Measurements from ENCODE around the gene HS3ST4. TPM values are rescaled to one million over a fixed set of nuclear protein-coding genes. Genes with fewer than 3 reads are reported as not detected.

The HS3ST4 gene
- polyA plus RNA-seq, 1 experiment: not detected

- Histone ChIP-seq H3K36me3 (ENCODE audit: control insufficient read depth, insufficient read depth, low read length) (no peaks in the 10 kb centered on the region), H3K27me3 (ENCODE audit: control insufficient read depth, insufficient read depth, low read length) (no peaks in the 10 kb centered on the region), H3K4me3 (ENCODE audit: low read depth, low read length) (no peak overlapping the region)
- ChIA-PET POLR2A (no interaction called here), CTCF (no interaction called here)
- no peak for DNase-seq (ENCODE audit: low read depth)
- TF ChIP-seq, protein P1, sequence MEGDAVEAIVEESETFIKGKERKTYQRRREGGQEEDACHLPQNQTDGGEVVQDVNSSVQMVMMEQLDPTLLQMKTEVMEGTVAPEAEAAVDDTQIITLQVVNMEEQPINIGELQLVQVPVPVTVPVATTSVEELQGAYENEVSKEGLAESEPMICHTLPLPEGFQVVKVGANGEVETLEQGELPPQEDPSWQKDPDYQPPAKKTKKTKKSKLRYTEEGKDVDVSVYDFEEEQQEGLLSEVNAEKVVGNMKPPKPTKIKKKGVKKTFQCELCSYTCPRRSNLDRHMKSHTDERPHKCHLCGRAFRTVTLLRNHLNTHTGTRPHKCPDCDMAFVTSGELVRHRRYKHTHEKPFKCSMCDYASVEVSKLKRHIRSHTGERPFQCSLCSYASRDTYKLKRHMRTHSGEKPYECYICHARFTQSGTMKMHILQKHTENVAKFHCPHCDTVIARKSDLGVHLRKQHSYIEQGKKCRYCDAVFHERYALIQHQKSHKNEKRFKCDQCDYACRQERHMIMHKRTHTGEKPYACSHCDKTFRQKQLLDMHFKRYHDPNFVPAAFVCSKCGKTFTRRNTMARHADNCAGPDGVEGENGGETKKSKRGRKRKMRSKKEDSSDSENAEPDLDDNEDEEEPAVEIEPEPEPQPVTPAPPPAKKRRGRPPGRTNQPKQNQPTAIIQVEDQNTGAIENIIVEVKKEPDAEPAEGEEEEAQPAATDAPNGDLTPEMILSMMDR (IDR thresholded peaks at IDR 0.05; ENCODE audit: insufficient read depth, low read depth, low read length): no peak
Observed at GRCh38 chr16:25730396-25730795, 38.6 kb downstream of the HS3ST4 start.

DNA sequence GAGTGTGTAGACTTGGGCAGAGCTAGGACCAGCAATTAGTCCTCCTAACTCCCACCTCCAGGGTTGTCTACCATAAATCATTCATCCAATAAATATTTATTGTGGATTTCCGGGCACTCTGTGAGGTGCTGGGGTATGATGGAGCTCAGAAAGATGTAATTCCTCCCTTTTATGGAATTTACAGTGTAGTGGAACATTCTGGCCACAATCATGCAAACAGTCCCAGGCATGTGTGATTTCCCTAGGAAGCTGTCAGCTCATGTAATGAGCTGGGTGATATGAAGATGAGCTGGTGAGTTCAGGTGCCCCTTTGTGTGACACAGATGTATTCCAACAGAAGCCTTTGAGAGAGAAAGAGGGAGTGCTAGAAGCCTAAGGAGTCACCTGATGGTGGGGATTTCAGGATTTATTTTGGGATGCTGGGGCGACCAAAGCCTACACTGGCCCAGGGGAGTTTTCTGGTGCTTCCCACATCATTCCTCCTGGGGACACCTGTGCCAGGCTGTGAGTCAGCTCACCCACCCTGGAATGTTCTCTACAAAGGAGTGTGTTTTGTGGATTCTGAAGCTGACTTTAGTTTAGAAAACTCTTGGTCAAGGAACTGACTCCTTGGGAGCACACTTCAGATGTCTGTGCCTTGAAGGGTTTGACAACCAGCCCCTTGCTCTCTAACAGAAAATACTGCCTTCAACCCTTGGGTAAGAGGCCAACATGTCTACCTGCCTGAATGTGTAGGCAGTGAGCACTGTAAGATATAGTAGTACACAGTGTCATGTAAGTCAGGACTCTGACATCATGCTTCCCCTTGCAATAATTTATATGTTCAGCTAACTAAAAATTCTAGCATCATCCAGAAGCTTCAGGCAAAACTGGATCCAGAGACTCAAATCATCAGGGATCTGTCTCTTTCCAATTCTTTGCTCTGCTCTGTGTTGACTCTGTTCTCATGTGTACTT is 42.9 kb downstream of the HS3ST4 start:
- DNase-seq (ENCODE audit: low read depth): no peak
- Histone ChIP-seq H3K4me3 (ENCODE audit: low read depth, low read length) (no peak overlapping the region), H3K27me3 (ENCODE audit: control insufficient read depth, insufficient read depth, low read length) (no peaks in the 10 kb centered on the region), H3K36me3 (ENCODE audit: control insufficient read depth, insufficient read depth, low read length) (no peaks in the 10 kb centered on the region)
- ChIA-PET CTCF (interaction anchor here (0.6 kb wide), 1 partner anchor 275 kb away, joined by 3 read pairs; no protein-coding TSS in a partner anchor), POLR2A (no interaction called here)
- TF ChIP-seq, protein P1 (IDR thresholded peaks at IDR 0.05; ENCODE audit: insufficient read depth, low read depth, low read length): no peak

DNA sequence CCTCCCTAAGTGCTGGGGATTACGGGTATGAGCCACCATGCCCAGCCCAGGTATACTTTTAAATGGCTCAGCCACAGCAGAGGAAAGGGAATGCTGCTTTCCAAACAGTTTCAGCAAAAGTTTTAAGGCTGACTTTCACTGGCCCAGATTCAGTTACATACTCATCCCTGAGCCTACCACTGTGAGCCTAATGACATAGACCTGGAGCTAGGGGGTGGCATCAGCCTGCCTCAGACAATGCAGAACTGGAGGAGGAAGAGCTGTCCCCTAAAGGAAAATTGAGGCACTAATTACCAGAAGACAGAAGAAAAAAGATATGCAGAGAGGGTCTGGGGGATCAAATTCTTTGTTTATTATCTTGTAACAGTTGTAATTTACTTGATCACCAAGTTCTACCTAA is 43.9 kb downstream of the HS3ST4 start:
- no peak overlapping the region for H3K4me3 ChIP-seq (ENCODE audit: low read depth, low read length)
- ChIA-PET CTCF (no interaction called here), POLR2A (no interaction called here)
- H3K27me3 ChIP-seq (ENCODE audit: control insufficient read depth, insufficient read depth, low read length): no peaks in the 10 kb centered on the region
- H3K36me3 ChIP-seq (ENCODE audit: control insufficient read depth, insufficient read depth, low read length): no peaks in the 10 kb centered on the region
- DNase-seq (ENCODE audit: low read depth): no peak
- TF ChIP-seq, protein P1 (IDR thresholded peaks at IDR 0.05; ENCODE audit: insufficient read depth, low read depth, low read length): no peak

DNA sequence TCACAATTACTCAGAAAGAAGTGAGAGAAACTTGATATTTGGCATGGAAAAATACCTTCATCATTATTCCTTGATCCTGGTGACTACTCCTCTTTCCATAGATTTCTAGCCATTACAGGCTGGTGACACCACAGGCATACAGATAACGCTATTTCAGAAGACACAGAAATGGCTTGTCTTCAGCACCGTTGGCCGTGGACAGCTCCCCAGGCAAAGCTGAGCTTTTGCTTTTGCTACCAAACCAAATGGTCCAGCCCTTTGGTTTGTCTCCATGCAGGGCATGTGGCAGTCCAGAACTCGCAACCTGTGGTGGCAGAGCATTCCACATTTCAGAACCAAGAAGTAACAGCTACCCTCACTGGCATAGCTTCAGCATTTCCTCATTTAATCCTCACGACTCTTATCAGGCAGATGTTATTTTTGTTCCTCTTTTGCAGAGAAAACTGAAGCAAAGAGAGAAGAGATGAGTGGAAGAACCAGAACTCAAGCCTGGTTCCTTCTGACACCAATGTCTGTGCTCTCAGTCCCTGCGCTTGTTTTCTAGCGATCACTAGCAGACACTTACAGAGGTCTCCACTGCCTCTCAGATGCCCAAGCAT is 55.5 kb downstream of the HS3ST4 start:
- TF ChIP-seq, protein P1 (IDR thresholded peaks at IDR 0.05; ENCODE audit: insufficient read depth, low read depth, low read length): no peak
- no peaks in the 10 kb centered on the region for H3K36me3 ChIP-seq (ENCODE audit: control insufficient read depth, insufficient read depth, low read length)
- ChIA-PET CTCF (no interaction called here), POLR2A (interaction anchor here (0.6 kb wide), 1 partner anchor 23 kb away, joined by 3 read pairs; no protein-coding TSS in a partner anchor)
- H3K27me3 ChIP-seq (ENCODE audit: control insufficient read depth, insufficient read depth, low read length): no peaks in the 10 kb centered on the region
- H3K4me3 ChIP-seq (ENCODE audit: low read depth, low read length): no peak overlapping the region
- DNase-seq (ENCODE audit: low read depth): no peak

DNA sequence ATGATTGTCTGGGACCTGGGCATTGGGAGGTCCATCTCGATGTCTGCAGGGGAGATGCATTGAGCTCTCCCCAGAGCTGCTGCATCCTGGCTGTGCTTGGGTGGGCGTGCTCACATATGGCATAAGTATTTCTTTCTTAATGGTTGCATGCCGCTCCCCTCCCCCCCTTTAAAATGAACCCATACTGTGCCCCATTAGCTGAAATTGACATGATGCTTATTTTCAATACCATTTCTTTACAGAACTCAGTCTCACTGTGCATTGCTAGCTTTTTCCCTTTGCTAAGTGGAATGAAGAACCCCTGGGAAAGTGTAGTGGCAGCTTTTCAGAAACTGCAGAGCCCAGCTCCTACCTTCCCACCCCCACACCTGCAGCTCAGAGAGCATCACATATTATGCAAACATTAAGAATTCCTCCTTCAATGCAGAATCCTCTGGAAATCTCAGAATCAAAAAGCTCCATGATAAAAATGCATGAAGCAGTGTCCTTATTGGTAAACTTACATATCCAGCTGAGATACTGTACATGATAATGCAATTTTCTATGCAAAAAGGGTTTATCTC is 56.4 kb downstream of the HS3ST4 start:
- CTCF ChIA-PET: no interaction called here
- POLR2A ChIA-PET: no interaction called here

More for the DNA sequence above, 56.4 kb downstream of the HS3ST4 start:
- Histone ChIP-seq H3K27me3 (ENCODE audit: control insufficient read depth, insufficient read depth, low read length) (no peaks in the 10 kb centered on the region), H3K36me3 (ENCODE audit: control insufficient read depth, insufficient read depth, low read length) (no peaks in the 10 kb centered on the region), H3K4me3 (ENCODE audit: low read depth, low read length) (no peak overlapping the region)
- DNase-seq (ENCODE audit: low read depth): no peak
- TF ChIP-seq, protein P1 (IDR thresholded peaks at IDR 0.05; ENCODE audit: insufficient read depth, low read depth, low read length): no peak

All from BJ (cell line).